ENCODE results near the gene DCTD.

- no peak for TF ChIP-seq CTCF (conservative IDR thresholded peaks at IDR 0.05; ENCODE audit: low read length)
- no peak for TF ChIP-seq EZH2phosphoT487 (IDR thresholded peaks at IDR 0.05; ENCODE audit: borderline replicate concordance)
Measured at GRCh38 chr4:182905038-182905437, 12.1 kb downstream of the DCTD start.

Data from Loucy (cell line).